ENCODE results near the gene ACTR3C.
"Not testable (repeated sequence)": the region's sequence is repeated elsewhere in the genome, so short reads cannot be mapped to it uniquely, and the experiment has no call there.

DNA sequence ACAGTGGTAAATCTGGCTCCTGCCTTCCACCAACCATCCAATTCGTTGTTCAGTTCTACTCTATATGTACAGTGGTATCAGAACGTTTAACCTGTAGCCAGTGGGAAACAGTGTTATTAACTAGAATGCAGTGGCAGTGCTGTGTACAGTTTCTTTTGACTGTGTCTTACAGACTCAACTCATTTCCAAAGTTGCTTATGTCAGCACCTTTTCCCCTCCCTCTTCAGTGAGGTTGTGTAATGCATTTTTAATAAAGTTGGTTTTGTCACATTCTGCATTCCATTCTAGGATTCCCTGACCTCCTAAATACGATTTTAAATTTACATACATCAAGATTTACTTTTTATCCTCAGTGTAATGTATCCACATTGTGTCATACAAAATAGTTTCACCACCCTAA is 97.9 kb downstream of the ACTR3C start:
- TF ChIP-seq POLR2A (IDR thresholded peaks at IDR 0.05; ENCODE audit: low read depth); EP300 (IDR thresholded peaks at IDR 0.05); POLR2AphosphoS5 (IDR thresholded peaks at IDR 0.05): not testable (repeated sequence)
- TF ChIP-seq, protein P1, sequence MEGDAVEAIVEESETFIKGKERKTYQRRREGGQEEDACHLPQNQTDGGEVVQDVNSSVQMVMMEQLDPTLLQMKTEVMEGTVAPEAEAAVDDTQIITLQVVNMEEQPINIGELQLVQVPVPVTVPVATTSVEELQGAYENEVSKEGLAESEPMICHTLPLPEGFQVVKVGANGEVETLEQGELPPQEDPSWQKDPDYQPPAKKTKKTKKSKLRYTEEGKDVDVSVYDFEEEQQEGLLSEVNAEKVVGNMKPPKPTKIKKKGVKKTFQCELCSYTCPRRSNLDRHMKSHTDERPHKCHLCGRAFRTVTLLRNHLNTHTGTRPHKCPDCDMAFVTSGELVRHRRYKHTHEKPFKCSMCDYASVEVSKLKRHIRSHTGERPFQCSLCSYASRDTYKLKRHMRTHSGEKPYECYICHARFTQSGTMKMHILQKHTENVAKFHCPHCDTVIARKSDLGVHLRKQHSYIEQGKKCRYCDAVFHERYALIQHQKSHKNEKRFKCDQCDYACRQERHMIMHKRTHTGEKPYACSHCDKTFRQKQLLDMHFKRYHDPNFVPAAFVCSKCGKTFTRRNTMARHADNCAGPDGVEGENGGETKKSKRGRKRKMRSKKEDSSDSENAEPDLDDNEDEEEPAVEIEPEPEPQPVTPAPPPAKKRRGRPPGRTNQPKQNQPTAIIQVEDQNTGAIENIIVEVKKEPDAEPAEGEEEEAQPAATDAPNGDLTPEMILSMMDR (IDR thresholded peaks at IDR 0.05) = not testable (repeated sequence)
